Activated T-cell treated with anti-CD3 and anti-CD28 coated beads, Interleukin-2, amount 50 U/mL, for 72 hours (primary cell): ENCODE measurements around the gene RASGEF1B. TPM values are rescaled to one million over a fixed set of nuclear protein-coding genes. Genes with fewer than 3 reads are reported as not detected.

Experiments used
- ATAC-seq, 2 donors: fragments of 150-1000 bp; cut with Tn5 transposase; replicated peaks in 1 of 2; 2 replicates each; pipeline ENCODE4 v1.10.0; 2021; ENCODE audit warnings: moderate library complexity in 2 of 2, mild to moderate bottlenecking in 1 of 2
- DNase-seq, 2 donors: peaks; one replicate each; pipeline ENCODE4 v3.0.0; 2021 to 2022; ENCODE audit warnings: mixed read lengths in 1 of 2
- H3K27ac Mint-ChIP-seq: one replicate; pipeline ENCODE4 v1.8.0; 2022; ENCODE audit warnings: mild to moderate bottlenecking, moderate library complexity, mixed read lengths
- H3K27me3 Mint-ChIP-seq: one replicate; pipeline ENCODE4 v1.8.0; 2022; ENCODE audit warnings: low read depth, mixed read lengths
- H3K36me3 Mint-ChIP-seq, 2 donors: one replicate each; pipeline ENCODE4 v1.8.0; 2022; ENCODE audit warnings: mixed read lengths in 2 of 2, mild to moderate bottlenecking in 1 of 2; ENCODE audit not compliant: insufficient read depth in 2 of 2
- H3K4me1 Mint-ChIP-seq: one replicate; pipeline ENCODE4 v1.8.0; 2022; ENCODE audit warnings: low read depth, mixed read lengths
- H3K4me3 Mint-ChIP-seq, 2 donors: one replicate each; pipeline ENCODE4 v1.8.0; 2022; ENCODE audit warnings: mild to moderate bottlenecking in 2 of 2, mixed read lengths in 2 of 2, moderate library complexity in 2 of 2
- H3K9me3 Mint-ChIP-seq, 2 donors: one replicate each; pipeline ENCODE4 v1.8.0; 2022; ENCODE audit warnings: mixed read lengths in 2 of 2
- total RNA-seq, 2 donors: library from RNA; stranded (reverse); gene quantifications; one replicate each; pipeline ENCODE4 v1.2.3, GENCODE V29; 2022

Gene RASGEF1B
- total RNA-seq, 2 donors from 2014 or later = 7.3 to 8.6 TPM

GRCh38 chr4:81452452-81453006 is 19.2 kb downstream of the RASGEF1B start:
- Mint-ChIP-seq H3K9me3 (no peaks in the 10 kb centered on the region), H3K4me3 (no peak overlapping the region), H3K4me1 (peaks cover 27% of the 10 kb centered on the region), H3K27ac (no peak overlapping the region), H3K27me3 (no peaks in the 10 kb centered on the region), H3K36me3 (peaks cover 2 to 3% of the 10 kb centered on the region in 2 donors)
- no peak for ATAC-seq
- DNase-seq = no peak

GRCh38 chr4:81449015-81449414 is 22.7 kb downstream of the RASGEF1B start:
- no peaks in the 10 kb centered on the region for H3K27me3 Mint-ChIP-seq
- H3K36me3 Mint-ChIP-seq = peaks cover 0 to 10% of the 10 kb centered on the region in 2 donors
- DNase-seq (no peak), ATAC-seq (no peak)
- H3K9me3 Mint-ChIP-seq = no peaks in the 10 kb centered on the region
- no peak overlapping the region for H3K27ac Mint-ChIP-seq
- peaks cover 10% of the 10 kb centered on the region for H3K4me1 Mint-ChIP-seq
- H3K4me3 Mint-ChIP-seq = no peak overlapping the region

- H3K9me3 Mint-ChIP-seq = no peaks in the 10 kb centered on the region
- no peak overlapping the region for H3K27ac Mint-ChIP-seq
Observed at GRCh38 chr4:81447566-81448229, 24.0 kb downstream of the RASGEF1B start.

GRCh38 chr4:81446634-81447033 is 25.1 kb downstream of the RASGEF1B start:
- H3K9me3 Mint-ChIP-seq = no peaks in the 10 kb centered on the region
- no peak overlapping the region for H3K4me3 Mint-ChIP-seq
- no peak for ATAC-seq
- DNase-seq = no peak
- H3K27ac Mint-ChIP-seq = no peak overlapping the region
- H3K4me1 Mint-ChIP-seq = no peaks in the 10 kb centered on the region
- H3K27me3 Mint-ChIP-seq = no peaks in the 10 kb centered on the region
- H3K36me3 Mint-ChIP-seq = peaks cover 0 to 13% of the 10 kb centered on the region in 2 donors

More at GRCh38 chr4:81447566-81448229, 24.0 kb downstream of the RASGEF1B start:
- H3K27me3 Mint-ChIP-seq = no peaks in the 10 kb centered on the region
- no peak for DNase-seq
- no peak for ATAC-seq
- peaks cover 3% of the 10 kb centered on the region for H3K4me1 Mint-ChIP-seq
- no peak overlapping the region for H3K4me3 Mint-ChIP-seq
- peaks cover 0 to 13% of the 10 kb centered on the region in 2 donors for H3K36me3 Mint-ChIP-seq

GRCh38 chr4:81445196-81445595 is 26.5 kb downstream of the RASGEF1B start:
- Mint-ChIP-seq H3K27ac (no peak overlapping the region), H3K36me3 (peaks cover 0 to 13% of the 10 kb centered on the region in 2 donors)

GRCh38 chr4:81442484-81443085 is 29.1 kb downstream of the RASGEF1B start:
- DNase-seq = no peak
- no peak for ATAC-seq
- Mint-ChIP-seq H3K36me3 (peaks cover 0 to 22% of the 10 kb centered on the region in 2 donors), H3K9me3 (no peaks in the 10 kb centered on the region), H3K4me3 (no peak overlapping the region), H3K4me1 (no peaks in the 10 kb centered on the region), H3K27ac (no peak overlapping the region), H3K27me3 (no peaks in the 10 kb centered on the region)

More at GRCh38 chr4:81445196-81445595, 26.5 kb downstream of the RASGEF1B start:
- DNase-seq (no peak), ATAC-seq (no peak)
- no peaks in the 10 kb centered on the region for H3K4me1 Mint-ChIP-seq
- H3K27me3 Mint-ChIP-seq = no peaks in the 10 kb centered on the region
- no peaks in the 10 kb centered on the region for H3K9me3 Mint-ChIP-seq
- H3K4me3 Mint-ChIP-seq = no peak overlapping the region

- H3K36me3 Mint-ChIP-seq = peaks cover 0 to 20% of the 10 kb centered on the region in 2 donors
- no peaks in the 10 kb centered on the region for H3K4me1 Mint-ChIP-seq
- H3K4me3 Mint-ChIP-seq = no peak overlapping the region
- H3K27me3 Mint-ChIP-seq = no peaks in the 10 kb centered on the region
- no peak overlapping the region for H3K27ac Mint-ChIP-seq
- H3K9me3 Mint-ChIP-seq = no peaks in the 10 kb centered on the region
- DNase-seq = no peak
- no peak for ATAC-seq
Observed at GRCh38 chr4:81440949-81441348, 30.8 kb downstream of the RASGEF1B start.

- Mint-ChIP-seq H3K36me3 (peaks cover 0 to 10% of the 10 kb centered on the region in 2 donors), H3K27me3 (no peaks in the 10 kb centered on the region), H3K4me3 (no peak overlapping the region), H3K27ac (no peak overlapping the region), H3K4me1 (no peaks in the 10 kb centered on the region), H3K9me3 (no peaks in the 10 kb centered on the region)
- no peak for ATAC-seq
- no peak for DNase-seq
Observed at GRCh38 chr4:81436941-81437574, 34.6 kb downstream of the RASGEF1B start.

GRCh38 chr4:81436096-81436495 is 35.6 kb downstream of the RASGEF1B start:
- H3K27ac Mint-ChIP-seq = no peak overlapping the region
- no peak for ATAC-seq
- H3K4me3 Mint-ChIP-seq = no peak overlapping the region
- no peak for DNase-seq
- H3K27me3 Mint-ChIP-seq = no peaks in the 10 kb centered on the region
- H3K9me3 Mint-ChIP-seq = no peaks in the 10 kb centered on the region
- no peaks in the 10 kb centered on the region for H3K4me1 Mint-ChIP-seq
- peaks cover 0 to 9% of the 10 kb centered on the region in 2 donors for H3K36me3 Mint-ChIP-seq

GRCh38 chr4:81432825-81433224 is 38.9 kb downstream of the RASGEF1B start:
- Mint-ChIP-seq H3K4me3 (no peak overlapping the region), H3K4me1 (no peaks in the 10 kb centered on the region), H3K36me3 (peaks cover 3 to 4% of the 10 kb centered on the region in 2 donors), H3K27me3 (no peaks in the 10 kb centered on the region), H3K27ac (no peak overlapping the region), H3K9me3 (no peaks in the 10 kb centered on the region)
- ATAC-seq (no peak), DNase-seq (no peak)

- ATAC-seq (no peak), DNase-seq (no peak)
- H3K4me1 Mint-ChIP-seq = no peaks in the 10 kb centered on the region
- peaks cover 3 to 4% of the 10 kb centered on the region in 2 donors for H3K36me3 Mint-ChIP-seq
- H3K27me3 Mint-ChIP-seq = no peaks in the 10 kb centered on the region
- H3K4me3 Mint-ChIP-seq = no peak overlapping the region
- no peaks in the 10 kb centered on the region for H3K9me3 Mint-ChIP-seq
- H3K27ac Mint-ChIP-seq = no peak overlapping the region
Observed at GRCh38 chr4:81431971-81432370, 39.7 kb downstream of the RASGEF1B start.

- peaks cover 3 to 4% of the 10 kb centered on the region in 2 donors for H3K36me3 Mint-ChIP-seq
- no peaks in the 10 kb centered on the region for H3K27me3 Mint-ChIP-seq
- ATAC-seq = no peak
Observed at GRCh38 chr4:81429607-81430006, 42.1 kb downstream of the RASGEF1B start.

GRCh38 chr4:81429031-81429430 is 42.7 kb downstream of the RASGEF1B start:
- no peaks in the 10 kb centered on the region for H3K27me3 Mint-ChIP-seq
- H3K4me1 Mint-ChIP-seq = no peaks in the 10 kb centered on the region
- ATAC-seq = no peak
- no peak for DNase-seq
- no peaks in the 10 kb centered on the region for H3K9me3 Mint-ChIP-seq
- H3K4me3 Mint-ChIP-seq = no peak overlapping the region
- H3K27ac Mint-ChIP-seq = no peak overlapping the region
- peaks cover 3 to 4% of the 10 kb centered on the region in 2 donors for H3K36me3 Mint-ChIP-seq

More at GRCh38 chr4:81429607-81430006, 42.1 kb downstream of the RASGEF1B start:
- Mint-ChIP-seq H3K4me1 (no peaks in the 10 kb centered on the region), H3K9me3 (no peaks in the 10 kb centered on the region), H3K4me3 (no peak overlapping the region), H3K27ac (no peak overlapping the region)
- DNase-seq = no peak
